PC-3 (cell line): ENCODE results near the gene VSTM5. TPM values are rescaled to one million over a fixed set of nuclear protein-coding genes. Genes with fewer than 3 reads are reported as not detected.

Source experiments
- ATAC-seq: fragments of 200-7000 bp; cut with Tn5 transposase; 2 replicates; pipeline ENCODE4 v1.9.1; 2020; ENCODE audit warnings: mild to moderate bottlenecking, moderate library complexity
- BruUV-seq: library from RNA; stranded (reverse); fragments of 400-500 nt; replicated peaks from 2 replicates; lab custom pipeline; 2021; lab: Mats Ljungman, UMichigan
- CTCF ChIA-PET: fragments of 300-600 bp; sonication (Branson Sonifier 250); formaldehyde crosslinking; loops from one replicate; lab custom pipeline; 2022; ENCODE audit warnings: antibody characterized with exemption; lab: Charles Lee
- POLR2A ChIA-PET: fragments of 300-600 bp; sonication (Branson Sonifier 250); formaldehyde crosslinking; loops from one replicate; lab custom pipeline; 2022; ENCODE audit warnings: antibody characterized with exemption; ENCODE audit not compliant: unreplicated experiment; lab: Charles Lee
- DNase-seq: peaks from one replicate; pipeline ENCODE4 v3.0.0-alpha.2; 2015
- H2AFZ ChIP-seq: fragments of 300-600 bp; sonication (generic); 2 replicates; pipeline ENCODE4 v1.6.0; 2016; ENCODE audit warnings: antibody characterized with exemption, low read length
- H3F3A ChIP-seq: fragments of 300-600 bp; sonication (generic); one replicate; pipeline ENCODE4 v1.6.0; 2017; ENCODE audit warnings: antibody characterized with exemption, low read length, control low read depth, mild to moderate bottlenecking; ENCODE audit not compliant: unreplicated experiment
- H3K27ac ChIP-seq: fragments of 300-600 bp; sonication (generic); 2 replicates; pipeline ENCODE4 v1.5.1; 2016; ENCODE audit warnings: mild to moderate bottlenecking, low read length
- H3K27me3 ChIP-seq: fragments of 300-600 bp; sonication (generic); 2 replicates; pipeline ENCODE4 v1.6.1; 2016; ENCODE audit warnings: low read length, mixed read lengths
- H3K36me3 ChIP-seq: fragments of 300-600 bp; sonication (generic); 2 replicates; pipeline ENCODE4 v1.6.1; 2016; ENCODE audit warnings: low read depth, mixed run types, low read length, mixed read lengths
- H3K4me1 ChIP-seq: fragments of 300-600 bp; sonication (generic); 2 replicates; pipeline ENCODE4 v1.5.1; 2016; ENCODE audit warnings: low read length; ENCODE audit not compliant: insufficient read depth
- H3K4me2 ChIP-seq: fragments of 300-600 bp; sonication (generic); 2 replicates; pipeline ENCODE4 v1.6.0; 2016; ENCODE audit warnings: low read length
- H3K4me3 ChIP-seq: fragments of 300-600 bp; sonication (generic); 2 replicates; pipeline ENCODE4 v1.5.1; 2016; ENCODE audit warnings: mild to moderate bottlenecking, low read length, mixed read lengths
- H3K79me2 ChIP-seq: fragments of 300-600 bp; sonication (generic); 2 replicates; pipeline ENCODE4 v1.6.1; 2017; ENCODE audit warnings: low read length, mixed read lengths
- H3K9ac ChIP-seq: fragments of 300-600 bp; sonication (generic); 2 replicates; pipeline ENCODE4 v1.6.0; 2016; ENCODE audit warnings: mild to moderate bottlenecking, low read length
- H3K9me2 ChIP-seq: fragments of 300-600 bp; sonication (generic); replicated peaks from 2 replicates; pipeline ENCODE4 v1.6.1; 2016; ENCODE audit warnings: mixed run types, low read length, mixed read lengths
- H3K9me3 ChIP-seq: fragments of 300-600 bp; sonication (generic); 2 replicates; pipeline ENCODE4 v1.6.1; 2016; ENCODE audit warnings: low read length, mixed read lengths
- H4K20me1 ChIP-seq: fragments of 300-600 bp; sonication (generic); 2 replicates; pipeline ENCODE4 v1.6.1; 2016; ENCODE audit warnings: low read length, mixed read lengths
- CTCF ChIP-seq: fragments of 300-600 bp; sonication (generic); conservative IDR thresholded peaks from 2 replicates; pipeline ENCODE4 v1.5.1; 2017; ENCODE audit warnings: antibody characterized with exemption, low read depth, mild to moderate bottlenecking, low read length
- EZH2 ChIP-seq: fragments of 300-600 bp; sonication (generic); IDR thresholded peaks from one replicate; pipeline ENCODE4 v1.6.1; 2017; ENCODE audit warnings: antibody characterized with exemption, mild to moderate bottlenecking, low read length; ENCODE audit not compliant: unreplicated experiment
- EZH2phosphoT487 ChIP-seq: fragments of 300-600 bp; sonication (generic); IDR thresholded peaks from 2 replicates; pipeline ENCODE4 v1.6.1; 2018; ENCODE audit warnings: mild to moderate bottlenecking, antibody characterized with exemption, low read length, borderline replicate concordance
- intact Hi-C: fragments of 100-400 bp; cut with micrococcal nuclease; formaldehyde crosslinking; loops from 2 replicates; pipeline ENCODE4 v1.9.0; 2023
- total RNA-seq: library from RNA; depleted of rRNA; stranded (reverse); fragments of >200 nt; gene quantifications from 2 replicates; pipeline ENCODE4 v1.2.3, GENCODE V29; 2014

The VSTM5 gene
- total RNA-seq, 1 experiment from 2014 or later = 15.6 TPM

- DNase-seq = no peak
- no peak for ATAC-seq
- Histone ChIP-seq H4K20me1 (0 out of 2 replicates have a peak, but pooled peaks cover 3% of the 10 kb centered on the region), H2AFZ (no peak overlapping the region), H3K27me3 (no peaks in the 10 kb centered on the region), H3K9ac (no peak overlapping the region), H3K4me1 (no peaks in the 10 kb centered on the region), H3K4me2 (no peak overlapping the region), H3K79me2 (no peaks in the 10 kb centered on the region), H3K9me3 (no peaks in the 10 kb centered on the region), H3K27ac (no peak overlapping the region), H3K36me3 (no peaks in the 10 kb centered on the region), H3F3A (no peaks in the 10 kb centered on the region), H3K4me3 (no peak overlapping the region), H3K9me2 (no peaks in the 10 kb centered on the region)
- intact Hi-C loops = no loop called here
- POLR2A ChIA-PET = no interaction called here
- TF ChIP-seq CTCF = no peak
- TF ChIP-seq EZH2phosphoT487 = no peak
- TF ChIP-seq EZH2 = no peak
- no TSS peak for BruUV-seq
- CTCF ChIA-PET = no interaction called here
Observed at GRCh38 chr11:93829598-93829997, 20.8 kb downstream of the VSTM5 start.

- Histone ChIP-seq H3K36me3 (no peaks in the 10 kb centered on the region), H3K4me1 (no peaks in the 10 kb centered on the region), H3K9me2 (no peaks in the 10 kb centered on the region), H3F3A (no peaks in the 10 kb centered on the region), H3K27ac (no peak overlapping the region), H3K27me3 (no peaks in the 10 kb centered on the region), H4K20me1 (0 out of 2 replicates have a peak, but pooled peaks cover 3% of the 10 kb centered on the region), H3K79me2 (no peaks in the 10 kb centered on the region), H3K9ac (no peak overlapping the region), H2AFZ (no peak overlapping the region), H3K9me3 (no peaks in the 10 kb centered on the region), H3K4me3 (no peak overlapping the region), H3K4me2 (no peak overlapping the region)
- intact Hi-C loops = no loop called here
- DNase-seq (no peak), ATAC-seq (no peak)
- CTCF ChIA-PET = no interaction called here
- BruUV-seq = no TSS peak
- POLR2A ChIA-PET = interaction anchor here (0.6 kb wide), 1 partner anchor 763 kb away, joined by 6 read pairs; no protein-coding TSS in a partner anchor
- TF ChIP-seq EZH2 = no peak
- no peak for TF ChIP-seq CTCF
- TF ChIP-seq EZH2phosphoT487 = no peak
Observed at GRCh38 chr11:93827363-93827762, 23.1 kb downstream of the VSTM5 start.

GRCh38 chr11:93823210-93823609 is 27.2 kb downstream of the VSTM5 start:
- no peak overlapping the region for H2AFZ ChIP-seq
- BruUV-seq = no TSS peak
- no peaks in the 10 kb centered on the region for H3K9me2 ChIP-seq
- no peaks in the 10 kb centered on the region for H3K27me3 ChIP-seq
- ATAC-seq (no peak), DNase-seq (no peak)
- ChIA-PET POLR2A (no interaction called here), CTCF (no interaction called here)
- no peaks in the 10 kb centered on the region for H4K20me1 ChIP-seq
- intact Hi-C loops = no loop called here
- no peaks in the 10 kb centered on the region for H3K4me1 ChIP-seq
- no peak overlapping the region for H3K27ac ChIP-seq
- no peaks in the 10 kb centered on the region for H3K79me2 ChIP-seq
- no peaks in the 10 kb centered on the region for H3K9me3 ChIP-seq
- no peak overlapping the region for H3K4me3 ChIP-seq
- no peaks in the 10 kb centered on the region for H3F3A ChIP-seq
- TF ChIP-seq CTCF = no peak
- no peak for TF ChIP-seq EZH2
- TF ChIP-seq EZH2phosphoT487 = no peak
- no peak overlapping the region for H3K9ac ChIP-seq
- H3K4me2 ChIP-seq = no peak overlapping the region
- peaks cover 3% of the 10 kb centered on the region; the same call in 1 of the 2 replicates for H3K36me3 ChIP-seq
